Frontal cortex (tissue), 4 donors: Measurements from ENCODE around the gene TMPO. TPM values are rescaled to one million over a fixed set of nuclear protein-coding genes. Genes with fewer than 3 reads are reported as not detected.
"Not testable (repeated sequence)": the region's sequence is repeated elsewhere in the genome, so short reads cannot be mapped to it uniquely, and the experiment has no call there.

Source experiments
- DNase-seq, 2 donors: peaks; one replicate each; pipeline ENCODE4 v3.0.0; 2012; ENCODE audit warnings: low spot score in 2 of 2
- FAIRE-seq: peaks from 2 replicates; lab custom pipeline; 2012; peaks lifted over from hg19 to GRCh38; lab: Jason Lieb, UNC
- total RNA-seq: library from RNA; depleted of rRNA; stranded (reverse); fragments of >200 nt; gene quantifications from one replicate; pipeline ENCODE4 v1.2.3, GENCODE V29; 2014
- donor health status: control.
- donor health status: control.
- donor health status: control.

Gene TMPO
- total RNA-seq, 1 donor from 2014 or later, result 146 TPM

DNA sequence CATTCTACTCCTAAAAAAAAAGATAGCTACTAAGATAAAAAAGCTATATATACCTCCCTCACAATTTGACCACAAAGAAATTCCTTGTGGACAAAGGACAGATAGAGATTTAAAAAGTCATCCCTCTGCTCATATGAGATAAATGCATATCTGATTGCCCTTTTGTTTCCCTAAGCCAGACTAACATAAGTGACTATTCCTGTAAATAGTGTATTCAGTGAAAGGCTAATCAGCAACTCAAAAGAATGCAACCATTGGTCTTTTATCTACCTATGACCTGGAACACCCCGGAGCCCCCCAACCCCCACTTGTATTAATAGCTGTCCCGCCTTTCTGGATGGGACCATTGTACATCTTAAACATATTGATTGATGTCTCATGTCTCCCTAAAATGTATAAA lies 6.3 kb upstream of the TMPO start:
- DNase-seq (no peak), FAIRE-seq (no peak)

DNA sequence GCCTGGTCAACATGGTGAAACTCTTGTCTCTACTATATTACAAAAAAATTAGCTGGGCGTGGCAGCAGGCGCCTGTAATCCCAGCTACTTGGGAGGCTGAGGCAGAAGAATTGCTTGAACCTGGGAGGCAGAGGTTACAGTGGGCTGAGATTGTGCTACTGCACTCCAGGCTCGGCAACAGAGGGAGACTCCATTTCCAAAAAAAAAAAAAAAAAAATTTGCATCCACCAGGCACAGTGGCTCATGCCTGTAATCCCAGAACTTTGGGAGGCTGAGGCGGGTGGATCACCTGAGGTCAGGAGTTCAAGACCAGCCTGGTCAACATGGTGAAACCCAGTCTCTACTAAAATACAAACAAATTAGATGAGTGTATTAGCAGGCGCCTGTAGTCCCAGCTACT lies 3.6 kb upstream of the TMPO start:
- FAIRE-seq, result not testable (repeated sequence)

DNA sequence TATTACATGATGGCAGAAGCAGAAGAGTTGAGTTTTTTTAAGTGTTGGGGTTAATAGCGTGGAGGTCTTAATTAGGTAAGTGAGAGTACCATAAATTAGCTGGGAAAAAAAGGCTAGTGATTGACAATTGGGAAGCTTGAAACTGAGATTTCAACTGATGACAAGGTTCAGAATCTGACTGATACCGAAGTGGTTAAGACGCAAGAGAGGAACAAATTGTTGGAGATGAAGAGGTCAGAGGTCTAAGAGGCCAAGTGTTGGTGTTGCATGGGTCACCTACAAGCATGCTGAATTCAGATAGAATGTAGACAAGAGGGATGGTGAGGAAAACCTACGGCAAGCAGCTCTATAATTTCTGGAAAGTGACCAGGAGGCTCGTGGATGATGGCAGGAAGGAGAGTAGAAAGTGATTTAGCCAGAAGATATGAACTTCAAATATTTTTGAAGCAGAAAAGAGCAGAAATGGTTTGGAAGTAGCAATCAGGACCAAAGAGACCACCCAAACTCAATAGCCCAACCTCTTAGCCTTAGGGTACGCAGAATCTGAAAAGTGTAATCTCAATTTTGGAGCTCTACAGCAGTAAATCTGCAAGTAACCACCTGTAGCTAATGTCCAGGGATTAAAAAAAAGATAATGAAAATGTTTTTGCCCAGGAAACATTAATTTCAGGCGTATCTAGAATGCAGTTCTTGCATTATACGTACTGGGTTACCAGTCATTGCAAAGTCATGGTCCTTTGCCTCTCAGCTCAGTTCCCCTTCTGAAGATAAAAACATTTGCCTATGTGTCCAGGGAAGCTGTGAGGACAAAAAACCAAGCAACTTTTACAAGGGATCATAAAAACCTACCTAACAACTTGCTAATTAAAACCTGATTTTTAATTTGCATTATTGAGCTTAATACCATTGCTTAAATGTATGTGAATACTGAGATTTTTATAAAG lies 1.7 kb upstream of the TMPO start:
- FAIRE-seq, result no peak
- no peak for DNase-seq

More for the DNA sequence above, 3.6 kb upstream of the TMPO start:
- DNase-seq, result not testable (repeated sequence)

DNA sequence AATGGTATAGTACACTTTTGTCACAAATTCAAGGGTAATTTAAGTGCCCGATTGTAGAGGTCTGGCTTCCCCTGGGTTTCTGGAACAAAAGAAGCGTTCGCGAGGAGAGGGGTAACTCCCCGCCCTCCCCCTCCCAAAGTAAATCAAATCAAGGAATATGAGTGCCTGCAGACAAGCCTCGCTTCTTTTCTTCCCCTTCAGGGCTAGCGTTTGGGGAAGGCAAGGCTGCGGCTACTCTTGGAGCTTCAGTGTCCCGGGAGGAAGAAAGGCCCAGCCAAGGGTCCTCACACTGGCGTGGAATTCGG lies 456 bp upstream of the TMPO start:
- DNase-seq (no peak), FAIRE-seq (no peak)

DNA sequence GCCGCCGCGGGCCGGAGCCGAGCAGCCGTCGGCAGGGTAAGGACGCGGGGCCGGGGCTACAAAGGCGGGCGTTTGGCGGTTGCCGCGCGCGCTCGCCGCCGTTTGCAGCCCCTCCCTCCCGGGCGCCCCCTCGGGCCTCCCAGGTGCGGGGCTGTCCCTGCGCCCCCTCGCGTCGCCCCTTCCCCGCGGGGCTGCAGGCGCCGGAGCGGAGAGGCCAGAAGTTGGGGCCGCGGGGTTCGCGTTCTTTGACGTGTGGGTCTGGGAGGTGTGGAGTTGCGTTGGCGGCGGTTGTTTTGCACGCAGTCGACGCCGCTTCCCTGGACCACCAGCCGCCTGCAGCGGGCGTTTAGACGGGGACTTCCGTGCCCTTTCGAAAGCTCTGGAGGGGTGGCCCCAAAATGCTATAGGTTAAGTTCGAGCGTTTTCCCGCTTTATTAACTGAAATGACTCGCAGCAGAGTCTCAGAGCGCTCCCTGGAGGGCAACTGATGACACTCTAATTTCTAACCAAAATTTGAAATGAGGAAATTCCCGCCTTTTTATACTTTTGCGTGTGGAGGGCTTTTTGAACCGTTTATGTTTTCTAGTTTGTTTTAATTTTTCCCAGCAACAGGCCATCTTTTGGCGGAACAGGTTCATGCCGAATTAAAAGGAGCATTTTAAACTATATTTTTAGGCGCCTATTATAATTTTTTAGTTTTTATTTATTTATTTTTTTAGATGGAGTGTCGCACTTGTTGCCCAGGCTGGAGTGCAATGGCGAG lies 902 bp downstream of the TMPO start:
- DNase-seq (peak; percentile 68 to 72), FAIRE-seq (no peak)

DNA sequence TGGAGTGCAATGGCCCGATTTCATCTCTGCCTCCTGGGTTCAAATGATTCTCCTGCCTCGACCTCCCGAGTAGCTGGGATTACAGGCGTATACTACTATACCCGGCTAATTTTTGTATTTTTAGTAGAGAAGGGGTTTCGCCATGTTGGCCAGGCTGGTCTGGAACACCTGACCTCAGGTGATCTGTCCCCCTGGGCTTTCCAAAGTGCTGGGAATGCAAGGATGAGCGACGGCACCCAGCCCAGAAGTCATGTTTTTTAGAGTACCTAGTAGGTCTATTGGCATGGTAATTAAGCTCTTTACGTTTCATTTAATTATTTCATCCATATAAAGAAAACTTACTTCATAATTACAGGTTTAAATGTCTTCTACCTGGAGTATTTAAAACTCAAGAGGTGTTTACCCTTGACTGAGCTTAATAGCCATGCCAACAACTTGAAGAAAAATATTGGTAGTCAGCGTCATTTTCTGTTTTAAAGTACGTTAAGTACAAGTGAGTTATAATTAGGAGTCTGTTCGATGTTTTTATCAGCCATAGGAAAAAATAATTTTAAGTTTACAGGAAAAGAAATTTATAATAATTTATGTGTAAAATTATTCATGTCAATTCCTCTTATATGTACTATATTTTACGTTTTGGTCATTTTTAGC lies 4.0 kb downstream of the TMPO start:
- FAIRE-seq (no peak), DNase-seq (no peak)

DNA sequence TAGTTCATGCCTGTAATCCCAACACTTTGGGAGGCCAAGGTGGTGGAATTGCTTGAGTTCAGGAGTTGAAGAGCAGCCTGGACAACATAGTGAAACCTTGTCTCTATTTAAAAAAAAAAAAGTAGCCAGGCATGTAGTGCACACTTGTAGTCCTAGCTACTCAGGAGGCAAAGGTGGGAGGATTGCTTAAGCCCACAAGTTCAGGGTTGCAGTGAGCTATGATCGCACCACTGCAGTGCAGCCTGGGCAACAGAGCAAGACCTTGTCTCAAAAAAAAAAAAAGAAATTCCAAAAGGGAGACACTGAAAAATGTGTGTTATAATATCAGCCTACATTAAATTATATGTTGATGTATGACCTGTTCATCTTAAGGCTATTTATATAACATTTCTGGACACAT lies 14.7 kb downstream of the TMPO start:
- DNase-seq, result no peak

DNA sequence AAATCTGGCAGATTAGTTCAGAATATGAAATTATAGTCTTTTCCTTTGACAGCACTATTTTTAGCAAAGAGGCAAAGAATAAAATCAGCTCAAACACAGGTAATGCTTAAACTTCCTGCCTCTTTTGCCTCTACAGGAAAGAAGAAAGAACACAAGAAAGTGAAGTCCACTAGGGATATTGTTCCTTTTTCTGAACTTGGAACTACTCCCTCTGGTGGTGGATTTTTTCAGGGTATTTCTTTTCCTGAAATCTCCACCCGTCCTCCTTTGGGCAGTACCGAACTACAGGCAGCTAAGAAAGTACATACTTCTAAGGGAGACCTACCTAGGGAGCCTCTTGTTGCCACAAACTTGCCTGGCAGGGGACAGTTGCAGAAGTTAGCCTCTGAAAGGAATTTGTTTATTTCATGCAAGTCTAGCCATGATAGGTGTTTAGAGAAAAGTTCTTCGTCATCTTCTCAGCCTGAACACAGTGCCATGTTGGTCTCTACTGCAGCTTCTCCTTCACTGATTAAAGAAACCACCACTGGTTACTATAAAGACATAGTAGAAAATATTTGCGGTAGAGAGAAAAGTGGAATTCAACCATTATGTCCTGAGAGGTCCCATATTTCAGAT lies 17.4 kb downstream of the TMPO start:
- no peak for FAIRE-seq
- no peak for DNase-seq

More for the DNA sequence above, 14.7 kb downstream of the TMPO start:
- FAIRE-seq, result no peak

DNA sequence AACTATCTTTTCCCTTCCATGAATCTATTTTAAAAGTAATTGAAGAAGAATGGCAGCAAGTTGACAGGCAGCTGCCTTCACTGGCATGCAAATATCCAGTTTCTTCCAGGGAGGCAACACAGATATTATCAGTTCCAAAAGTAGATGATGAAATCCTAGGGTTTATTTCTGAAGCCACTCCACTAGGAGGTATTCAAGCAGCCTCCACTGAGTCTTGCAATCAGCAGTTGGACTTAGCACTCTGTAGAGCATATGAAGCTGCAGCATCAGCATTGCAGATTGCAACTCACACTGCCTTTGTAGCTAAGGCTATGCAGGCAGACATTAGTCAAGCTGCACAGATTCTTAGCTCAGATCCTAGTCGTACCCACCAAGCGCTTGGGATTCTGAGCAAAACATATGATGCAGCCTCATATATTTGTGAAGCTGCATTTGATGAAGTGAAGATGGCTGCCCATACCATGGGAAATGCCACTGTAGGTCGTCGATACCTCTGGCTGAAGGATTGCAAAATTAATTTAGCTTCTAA lies 18.4 kb downstream of the TMPO start:
- no peak for FAIRE-seq
- no peak for DNase-seq

DNA sequence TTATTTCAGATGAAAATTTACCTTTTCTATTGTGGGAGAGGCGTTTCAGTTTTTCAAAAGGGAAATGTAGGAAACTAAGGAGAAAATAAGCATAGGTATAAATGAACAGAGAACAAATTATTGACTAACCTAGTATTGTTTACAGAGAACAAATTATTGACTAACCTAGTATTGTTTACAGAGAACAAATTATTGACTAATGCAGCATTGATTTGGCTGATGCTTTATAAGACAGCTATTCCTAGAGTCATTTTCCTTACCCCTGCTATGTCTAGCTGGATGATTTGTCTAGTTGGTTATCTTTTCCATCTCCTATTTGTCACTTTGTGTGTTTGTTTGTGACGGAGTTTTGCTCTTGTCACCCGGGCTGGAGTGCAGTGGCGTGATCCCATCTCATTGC lies 22.6 kb downstream of the TMPO start:
- no peak for FAIRE-seq

DNA sequence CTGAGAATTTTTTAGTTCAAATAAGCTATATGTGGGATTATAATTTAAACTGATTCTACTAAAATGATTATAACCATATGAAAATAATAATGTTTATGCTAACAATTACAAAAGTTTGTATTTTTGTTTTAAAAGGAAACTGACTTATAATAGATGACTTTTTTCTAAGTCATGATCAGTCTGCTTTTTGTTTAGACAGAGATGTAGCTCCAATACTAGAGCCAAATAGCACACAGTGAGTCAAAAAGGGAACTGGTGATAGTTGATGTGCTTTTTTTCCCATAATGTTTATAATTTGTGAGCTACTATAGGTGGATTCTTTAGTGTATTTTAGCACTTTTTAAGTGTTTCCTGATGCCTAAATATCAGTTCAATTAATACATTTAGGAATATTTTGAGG lies 28.3 kb downstream of the TMPO start:
- FAIRE-seq, result peak; percentile 51
- DNase-seq, result no peak

More for the DNA sequence above, 22.6 kb downstream of the TMPO start:
- no peak for DNase-seq

DNA sequence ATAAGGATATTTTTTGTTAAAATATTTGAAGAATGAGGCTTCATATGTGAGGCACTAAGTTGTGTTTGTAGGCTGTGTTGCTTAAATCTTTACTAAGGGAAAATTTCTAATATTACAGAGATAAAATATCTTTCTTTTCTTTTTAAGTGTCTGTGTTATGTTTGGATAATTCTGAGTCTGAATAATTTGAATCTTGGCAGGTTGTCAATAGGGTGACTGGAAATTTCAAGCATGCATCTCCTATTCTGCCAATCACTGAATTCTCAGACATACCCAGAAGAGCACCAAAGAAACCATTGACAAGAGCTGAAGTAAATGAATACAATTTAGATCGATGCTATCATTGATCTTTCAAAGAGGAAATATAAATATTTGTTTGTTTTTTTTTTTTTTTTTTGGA lies 29.4 kb downstream of the TMPO start:
- DNase-seq, result no peak

DNA sequence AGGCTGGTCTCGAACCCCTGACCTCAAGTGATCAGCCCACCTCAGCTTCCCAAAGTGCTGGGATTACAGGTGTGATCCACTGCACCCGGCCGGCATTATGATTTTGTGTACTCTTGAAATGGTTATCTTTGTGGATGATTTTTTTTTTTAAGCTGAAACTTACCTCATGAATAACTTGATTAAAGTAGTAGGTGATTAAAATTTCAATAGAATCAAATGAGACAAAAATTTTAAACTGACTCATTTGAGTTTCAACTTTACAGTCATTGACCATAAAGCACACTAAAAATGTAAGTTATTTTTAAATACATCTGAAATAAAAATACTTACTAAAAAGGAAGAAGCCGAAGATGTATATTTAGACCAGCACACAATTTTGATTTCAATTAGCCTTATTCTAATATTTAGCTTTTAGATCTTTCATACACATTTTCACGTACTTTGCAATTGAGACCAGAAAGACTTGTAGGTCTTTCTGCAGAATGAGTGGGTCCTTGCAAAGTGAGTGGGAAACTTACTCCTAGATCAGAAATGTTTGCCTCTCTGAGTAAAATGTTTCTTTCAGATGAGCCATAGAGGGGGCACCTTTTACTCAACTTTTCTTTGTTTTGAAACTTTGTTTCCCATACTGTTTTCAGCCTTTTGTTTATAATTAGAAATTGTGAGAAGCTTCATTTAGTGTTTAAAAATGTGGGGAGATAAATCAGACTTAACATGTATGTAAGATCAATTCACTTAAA lies 34.2 kb downstream of the TMPO start:
- no peak for FAIRE-seq

More for the DNA sequence above, 29.4 kb downstream of the TMPO start:
- FAIRE-seq, result no peak

DNA sequence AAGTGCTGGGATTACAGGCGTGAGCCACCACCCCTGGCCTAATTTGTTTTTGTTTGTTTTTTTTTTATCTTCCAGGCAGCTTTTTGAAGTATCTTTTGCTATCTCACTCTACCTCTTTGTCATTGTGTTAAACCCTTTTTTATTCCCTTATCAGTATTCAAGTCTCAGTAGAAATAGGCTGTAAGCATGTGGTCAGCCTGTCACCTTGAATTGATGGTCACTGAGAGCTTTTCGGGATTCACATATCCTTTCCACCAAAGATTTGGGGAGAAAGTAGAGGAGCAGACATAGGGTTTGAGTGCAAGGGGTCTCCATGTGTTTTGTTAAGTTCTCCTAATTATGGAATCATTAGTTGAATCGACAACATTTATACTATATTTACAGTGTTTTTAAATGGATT lies 36.4 kb downstream of the TMPO start:
- DNase-seq (no peak), FAIRE-seq (no peak)

More for the DNA sequence above, 34.2 kb downstream of the TMPO start:
- no peak for DNase-seq

DNA sequence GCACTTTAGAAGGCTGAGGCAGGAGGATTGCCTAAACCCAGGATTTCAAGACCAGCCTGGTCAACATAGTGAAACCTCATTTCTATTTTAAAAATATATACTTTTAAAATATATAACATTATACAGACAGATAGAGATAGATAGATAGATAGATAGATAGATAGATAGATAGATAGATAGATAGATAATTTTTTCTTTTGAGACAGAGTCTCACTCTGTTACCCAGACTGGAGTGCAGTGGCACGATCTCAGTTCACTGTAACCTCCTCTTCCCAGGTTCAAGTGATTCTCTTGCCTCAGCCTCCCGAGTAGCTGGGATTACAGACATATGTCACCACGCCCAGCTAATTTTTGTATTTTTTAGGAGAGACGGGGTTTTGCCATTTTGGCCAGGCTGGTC lies 42.7 kb downstream of the TMPO start:
- DNase-seq, FAIRE-seq: not testable (repeated sequence)

DNA sequence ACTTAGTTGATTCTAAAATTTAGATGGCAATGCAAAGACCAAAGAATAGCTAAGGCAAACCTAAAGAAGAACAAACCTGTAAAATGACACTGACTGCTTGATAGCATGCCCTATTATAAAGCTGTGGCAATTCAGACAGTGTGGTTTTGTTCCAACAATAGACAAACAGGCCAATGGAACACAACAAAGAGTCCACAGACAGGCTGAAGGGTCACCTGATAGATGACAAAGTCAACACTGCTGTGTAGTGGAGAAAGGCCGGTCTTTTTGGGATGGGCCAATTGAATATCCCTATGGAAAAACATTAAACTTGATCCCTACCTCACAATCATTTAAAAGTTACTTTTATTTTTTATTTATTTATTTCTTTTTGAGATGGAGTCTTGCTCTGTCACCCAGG lies 44.3 kb downstream of the TMPO start:
- peak; percentile 9 to 18 for DNase-seq

DNA sequence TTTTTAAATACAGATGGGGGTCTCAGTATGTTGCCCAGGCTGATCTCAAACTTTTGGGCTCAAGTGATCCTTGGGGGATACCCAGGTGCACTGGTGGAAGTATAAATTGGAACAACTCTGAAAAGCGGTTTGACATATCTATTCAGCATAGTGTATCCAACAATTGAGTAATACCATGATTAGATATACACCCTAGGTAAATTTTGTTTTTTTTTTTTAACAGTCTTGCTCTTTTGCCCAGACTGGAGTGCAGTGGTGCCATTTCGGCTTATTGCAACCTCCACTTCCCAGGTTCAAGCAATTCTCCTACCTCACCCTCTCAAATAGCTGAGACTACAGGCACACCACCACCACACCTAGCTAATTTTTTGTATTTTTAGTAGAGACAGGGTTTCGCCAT lies 46.5 kb downstream of the TMPO start:
- DNase-seq, result no peak
- FAIRE-seq, result no peak

More for the DNA sequence above, 44.3 kb downstream of the TMPO start:
- peak; percentile 91 for FAIRE-seq

DNA sequence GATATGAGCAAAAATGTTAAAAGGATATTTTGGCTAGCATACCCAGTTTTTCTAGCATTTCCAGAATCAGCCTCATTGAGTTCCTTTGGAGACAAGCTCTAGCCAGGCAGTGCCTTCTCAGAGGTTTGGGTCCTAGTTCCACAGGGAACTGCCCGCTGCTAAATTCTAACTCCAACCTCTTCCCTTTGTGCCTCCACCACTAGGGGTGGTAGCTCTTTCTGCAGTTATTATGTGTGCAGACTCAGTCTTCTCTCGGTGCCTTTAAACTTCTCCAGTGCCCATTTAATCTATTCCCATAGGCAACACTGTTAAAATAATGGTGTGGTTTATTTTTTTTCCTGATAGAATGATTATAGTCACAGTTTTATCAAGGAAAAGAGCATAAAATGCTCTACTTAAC lies 56.6 kb downstream of the TMPO start:
- no peak for FAIRE-seq
- DNase-seq, result no peak

DNA sequence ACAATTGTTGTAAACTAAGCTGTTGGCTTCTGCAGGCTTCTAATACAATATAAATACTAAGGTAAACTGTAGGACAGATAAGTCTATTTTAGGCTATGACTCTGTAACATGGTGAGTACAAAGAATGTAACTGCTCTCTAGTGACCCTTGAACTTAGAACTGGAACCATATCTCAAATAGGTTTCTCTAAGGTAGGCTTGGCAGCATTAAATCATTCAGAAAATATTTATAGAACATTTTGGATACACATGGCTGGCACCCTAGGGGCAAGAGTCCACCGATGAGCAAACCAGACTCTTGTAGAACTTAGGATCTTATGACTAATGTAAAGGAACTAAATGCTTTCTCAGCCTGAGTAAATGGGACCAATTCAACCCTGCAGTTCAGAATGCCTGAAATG lies 58.7 kb downstream of the TMPO start:
- no peak for FAIRE-seq

More for the DNA sequence above, 58.7 kb downstream of the TMPO start:
- no peak for DNase-seq
